Testis (tissue), 2 donors: Measurements from ENCODE around the gene KLHL26.

ENCODE experiments used
- CTCF ChIP-seq, 3 experiments: fragments of 450-650 bp in 2 of 3; fragments of 200-600 bp in 1 of 3; sonication (generic) in 1 of 3; IDR thresholded peaks; one replicate each; pipeline ENCODE4 v1.5.1; 2016 to 2019; ENCODE audit warnings: antibody characterized with exemption in 3 of 3, mild to moderate bottlenecking in 2 of 3, moderate library complexity in 1 of 3
- POLR2A ChIP-seq: fragments of 450-650 bp; IDR thresholded peaks from one replicate; pipeline ENCODE4 v1.6.1; 2017; ENCODE audit warnings: antibody characterized with exemption, mild to moderate bottlenecking, moderate library complexity

GRCh38 chr19:18593367-18594095 is 43.3 kb upstream of the KLHL26 start:
- TF ChIP-seq CTCF (IDR thresholded peaks at IDR 0.05) (no peak), POLR2A (no peak)
